GM23338 (cell line): ENCODE measurements around the gene PGS1. TPM values are rescaled to one million over a fixed set of nuclear protein-coding genes. Genes with fewer than 3 reads are reported as not detected.

ENCODE experiments used
- ATAC-seq: fragments of 200-7000 bp; cut with Tn5 transposase; 3 replicates; pipeline ENCODE4 v1.9.1; 2020
- DNase-seq: peaks from one replicate; pipeline ENCODE4 v3.0.0-alpha.2; 2015; ENCODE audit warnings: low spot score
- H2AFZ ChIP-seq: fragments of 200-600 bp; sonication (generic); 2 replicates; pipeline ENCODE4 v1.8.0; 2016; ENCODE audit warnings: antibody characterized with exemption, mild to moderate bottlenecking, moderate library complexity
- H3F3A ChIP-seq: fragments of 200-600 bp; sonication (generic); replicated peaks from 2 replicates; pipeline ENCODE4 v1.8.0; 2017; ENCODE audit warnings: antibody characterized with exemption, mixed run types, low read depth
- H3K27ac ChIP-seq: fragments of 200-600 bp; sonication (generic); 2 replicates; pipeline ENCODE4 v1.6.1; 2016; ENCODE audit warnings: low read depth
- H3K27me3 ChIP-seq: fragments of 200-600 bp; sonication (generic); 2 replicates; pipeline ENCODE4 v1.8.0; 2016; ENCODE audit warnings: mild to moderate bottlenecking, mixed run types, moderate library complexity; ENCODE audit not compliant: insufficient read depth
- H3K36me3 ChIP-seq: fragments of 200-600 bp; sonication (generic); 2 replicates; pipeline ENCODE4 v1.8.0; 2016; ENCODE audit warnings: mild to moderate bottlenecking; ENCODE audit not compliant: insufficient read depth
- H3K4me1 ChIP-seq: fragments of 200-600 bp; sonication (generic); 2 replicates; pipeline ENCODE4 v1.8.0; 2016; ENCODE audit warnings: mild to moderate bottlenecking, moderate library complexity; ENCODE audit not compliant: insufficient read depth
- H3K4me2 ChIP-seq: fragments of 200-600 bp; sonication (generic); 2 replicates; pipeline ENCODE4 v1.7.1; 2017; ENCODE audit warnings: mixed run types
- H3K4me3 ChIP-seq: fragments of 200-600 bp; sonication (generic); 2 replicates; pipeline ENCODE4 v1.6.1; 2016; ENCODE audit warnings: mixed run types
- H3K79me2 ChIP-seq: fragments of 200-600 bp; sonication (generic); replicated peaks from 2 replicates; pipeline ENCODE4 v1.8.0; 2017; ENCODE audit warnings: mild to moderate bottlenecking; ENCODE audit not compliant: insufficient read depth
- H3K9me2 ChIP-seq: fragments of 200-600 bp; sonication (generic); 2 replicates; pipeline ENCODE4 v1.8.0; 2017; ENCODE audit not compliant: insufficient read depth
- H4K20me1 ChIP-seq: fragments of 200-600 bp; sonication (generic); replicated peaks from 2 replicates; pipeline ENCODE4 v1.8.0; 2017; ENCODE audit warnings: mild to moderate bottlenecking; ENCODE audit not compliant: insufficient read depth
- H3K27ac Mint-ChIP-seq: 2 replicates; pipeline ENCODE4 v1.8.0; 2020; ENCODE audit warnings: inconsistent platforms, mild to moderate bottlenecking, moderate library complexity, mixed read lengths
- H3K27me3 Mint-ChIP-seq: 3 replicates; pipeline ENCODE4 v1.8.0; 2022; ENCODE audit warnings: low read depth, mild to moderate bottlenecking, moderate library complexity, mixed read lengths, inconsistent platforms; ENCODE audit not compliant: insufficient read depth, poor library complexity
- H3K36me3 Mint-ChIP-seq: 3 replicates; pipeline ENCODE4 v1.8.0; 2021; ENCODE audit warnings: low read depth, mild to moderate bottlenecking, inconsistent platforms, moderate library complexity, mixed read lengths
- H3K4me1 Mint-ChIP-seq: 3 replicates; pipeline ENCODE4 v1.8.0; 2020; ENCODE audit warnings: mild to moderate bottlenecking, inconsistent platforms, mixed read lengths
- H3K4me3 Mint-ChIP-seq: 3 replicates; pipeline ENCODE4 v1.8.0; 2021; ENCODE audit warnings: moderate library complexity, mild to moderate bottlenecking, inconsistent platforms, mixed read lengths
- H3K9me3 Mint-ChIP-seq: 3 replicates; pipeline ENCODE4 v1.8.0; 2020; ENCODE audit warnings: moderate library complexity, mild to moderate bottlenecking, inconsistent platforms, mixed read lengths
- CREB1 ChIP-seq: fragments of 250-450 bp; sonication (Bioruptor Pico); IDR thresholded peaks from 2 replicates; pipeline ENCODE4 v1.5.0; 2020; ENCODE audit warnings: low read depth, mild to moderate bottlenecking, moderate library complexity
- CTCF ChIP-seq, 2 experiments: fragments of 200-600 bp in 1 of 2; sonication (generic) in 1 of 2; conservative IDR thresholded peaks; 2 replicates each; pipeline versions ENCODE4 v1.5.1 to v1.6.1; 2016 to 2017; ENCODE audit warnings: antibody characterized with exemption in 2 of 2, low read depth in 2 of 2, mild to moderate bottlenecking in 2 of 2, moderate library complexity in 1 of 2
- EZH2phosphoT487 ChIP-seq: fragments of 200-600 bp; sonication (generic); IDR thresholded peaks from one replicate; pipeline ENCODE4 v1.8.1; 2018; ENCODE audit warnings: antibody characterized with exemption; ENCODE audit not compliant: unreplicated experiment
- JUNB ChIP-seq: IDR thresholded peaks from one replicate; pipeline ENCODE4 v1.6.1; 2016; ENCODE audit warnings: antibody characterized with exemption; ENCODE audit not compliant: unreplicated experiment
- NANOG ChIP-seq: IDR thresholded peaks from 2 replicates; pipeline ENCODE4 v1.6.1; 2016; ENCODE audit warnings: antibody characterized with exemption, borderline replicate concordance
- ZNF462 ChIP-seq: fragments of 250-450 bp; sonication (Bioruptor Pico); IDR thresholded peaks from 2 replicates; pipeline ENCODE4 v1.5.0; 2020; ENCODE audit warnings: mild to moderate bottlenecking, moderate library complexity
- polyA plus RNA-seq: library from polyadenylated mRNA; unstranded; fragments of >200 nt; fragmentation: Nextera tagmentation; extraction: Ambion mirVana; gene quantifications from 2 replicates; pipeline ENCODE4 v1.2.1, GENCODE V29; 2016
- total RNA-seq: library from RNA; depleted of rRNA; stranded (reverse); fragments of >200 nt; shearing (Covaris generic); gene quantifications from 2 replicates; pipeline ENCODE4 v1.2.3, GENCODE V29; 2014

Gene PGS1
- total and polyA plus RNA-seq, 2 experiments from 2014 or later = 43.9 to 67.1 TPM

GRCh38 chr17:78407387-78408000 lies 29.0 kb downstream of the PGS1 start (continued):
- no peak for TF ChIP-seq ZNF462 (CRISPR knock-in tag)

GRCh38 chr17:78408476-78409050 lies 30.1 kb downstream of the PGS1 start:
- peaks cover 39% of the 10 kb centered on the region for H3K36me3 Mint-ChIP-seq
- H3K9me3 Mint-ChIP-seq = no peaks in the 10 kb centered on the region
- TF ChIP-seq JUNB (no peak), CTCF (conservative IDR thresholded peaks at IDR 0.05; ENCODE audit: low read depth in 2 of 2) (no peak), ZNF462 (CRISPR knock-in tag) (no peak), EZH2phosphoT487 (no peak), NANOG (no peak), CREB1 (no peak)

More at GRCh38 chr17:78408476-78409050, 30.1 kb downstream of the PGS1 start:
- peaks cover 27% of the 10 kb centered on the region for H3K4me1 Mint-ChIP-seq
- H3K4me3 Mint-ChIP-seq = no peak overlapping the region
- no peak overlapping the region for H2AFZ ChIP-seq
- H4K20me1 ChIP-seq = peaks cover 21% of the 10 kb centered on the region
- no peak overlapping the region for H3K4me2 ChIP-seq
- no peaks in the 10 kb centered on the region for H3K27me3 ChIP-seq
- H3F3A ChIP-seq = peaks cover 12% of the 10 kb centered on the region; the same call in 1 of the 2 replicates
- peaks cover 9% of the 10 kb centered on the region for H3K36me3 ChIP-seq
- H3K79me2 ChIP-seq = peaks cover 83% of the 10 kb centered on the region
- no peak overlapping the region for H3K4me3 ChIP-seq
- peak overlapping the region; percentile 82; the same call in 1 of the 2 replicates for H3K27ac Mint-ChIP-seq
- peaks cover 14% of the 10 kb centered on the region for H3K27me3 Mint-ChIP-seq
- H3K27ac ChIP-seq = 0 out of 2 replicates have a peak overlapping the region, but pooled peaks have one; percentile 14
- no peaks in the 10 kb centered on the region for H3K9me2 ChIP-seq
- no peak for DNase-seq
- peaks cover 3% of the 10 kb centered on the region; the same call in 1 of the 2 replicates for H3K4me1 ChIP-seq
- ATAC-seq = no peak
